Body of pancreas (tissue), 4 donors: ENCODE measurements around the gene BBS10. TPM values are rescaled to one million over a fixed set of nuclear protein-coding genes. Genes with fewer than 3 reads are reported as not detected.

Source experiments
- ATAC-seq: fragments of 150-250 bp; one replicate; pipeline ENCODE4 v1.9.1; 2016
- DNase-seq, 4 donors: peaks; one replicate each; pipeline ENCODE4 v3.0.0-alpha.2; 2019
- H3K27ac ChIP-seq, 4 donors: fragments of 200-600 bp; sonication (generic); 1 replicate in 3 of 4; 2 replicates in 1 of 4; pipeline versions ENCODE4 v1.5.1 to v1.6.1; 2016 to 2019; ENCODE audit warnings: mild to moderate bottlenecking in 1 of 4, mixed read lengths in 1 of 4, moderate library complexity in 1 of 4
- H3K27me3 ChIP-seq, 2 donors: fragments of 200-600 bp; sonication (generic); one replicate each; pipeline ENCODE4 v1.6.0; 2016; ENCODE audit warnings: mild to moderate bottlenecking in 1 of 2
- H3K36me3 ChIP-seq, 2 donors: fragments of 200-600 bp; sonication (generic); replicated peaks in 1 of 2; 2 replicates each; pipeline ENCODE4 v1.5.1; 2016; ENCODE audit warnings: low read depth in 2 of 2; ENCODE audit not compliant: insufficient read depth in 1 of 2
- H3K4me1 ChIP-seq: fragments of 200-600 bp; sonication (generic); one replicate; pipeline ENCODE4 v1.6.0; 2016
- H3K4me3 ChIP-seq, 2 donors: fragments of 200-600 bp; sonication (generic); 1 replicate in 1 of 2; 2 replicates in 1 of 2; pipeline ENCODE4 v1.5.1; 2016 to 2019
- H3K9me3 ChIP-seq, 3 donors: fragments of 200-600 bp; sonication (generic); 1 replicate in 2 of 3; 2 replicates in 1 of 3; pipeline ENCODE4 v1.5.1; 2016
- CTCF ChIP-seq, 7 experiments: fragments of 450-650 bp in 4 of 7; fragments of 200-600 bp in 3 of 7; sonication (generic) in 3 of 7; IDR thresholded peaks; one replicate each; pipeline ENCODE4 v1.5.1; 2016 to 2019; ENCODE audit warnings: antibody characterized with exemption in 7 of 7
- POLR2A ChIP-seq, 3 donors: fragments of 450-650 bp; IDR thresholded peaks; one replicate each; pipeline ENCODE4 v1.6.1; 2016; ENCODE audit warnings: antibody characterized with exemption in 3 of 3, mild to moderate bottlenecking in 2 of 3
- WGBS, 2 donors: methylation state at CpG; one replicate each; pipeline ENCODE4 v1.1.5; 2017; 5-methylcytosine and 5-hydroxymethylcytosine counted together
- intact Hi-C: fragments of 100-400 bp; cut with DNase I; formaldehyde crosslinking; loops from one replicate; pipeline ENCODE4 v1.15.1; 2023
- total RNA-seq, 2 donors: library from RNA; depleted of rRNA; stranded (reverse); fragments of >200 nt; gene quantifications; one replicate each; pipeline ENCODE4 v1.1.0, GENCODE V29; 2016

Gene BBS10
- total RNA-seq, result 1 to 10 TPM; 4.0 to 7.0 TPM

GRCh38 chr12:76348079-76348901 is at the start of gene BBS10:
TSS of gene BBS10 (minus strand) at chr12:76348415. CDS start at chr12:76348358, 57 bp downstream.
- 1 to 3% methylated on average over 25 to 49 of the region's 49 CpGs for WGBS, 2 donors

GRCh38 chr12:76391461-76391860 is 43.2 kb upstream of the BBS10 start:
- Histone ChIP-seq H3K27me3 (no peaks in the 10 kb centered on the region), H3K36me3 (peaks cover 0 to 7% of the 10 kb centered on the region in 2 donors), H3K9me3 (no peaks in the 10 kb centered on the region), H3K4me3 (no peak overlapping the region), H3K27ac (no peak overlapping the region), H3K4me1 (no peaks in the 10 kb centered on the region)
- 92 to 95% methylated on average over 1 of the region's 1 CpG for WGBS, 2 donors
- ATAC-seq, result no peak
- intact Hi-C loops, result no loop called here
- TF ChIP-seq POLR2A (IDR thresholded peaks at IDR 0.05), result no peak
- no peak for TF ChIP-seq CTCF (IDR thresholded peaks at IDR 0.05)
- DNase-seq, result no peak

More at GRCh38 chr12:76348079-76348901, at the start of gene BBS10:
- ATAC-seq, result peak; percentile 99
- H3K9me3 ChIP-seq, result no peaks in the 10 kb centered on the region
- no peaks in the 10 kb centered on the region for H3K36me3 ChIP-seq
- peak; percentile 90 to 93 (median 91) for DNase-seq
- H3K27me3 ChIP-seq, result no peaks in the 10 kb centered on the region
- peak within 1 kb of the TSS; percentile 62 to 91 for H3K4me3 ChIP-seq
- TF ChIP-seq POLR2A (IDR thresholded peaks at IDR 0.05), result peak in 2 of 3 donors; percentile 64 to 68
- peak in 5 of 7 experiments; percentile 26 to 43 (median 30) for TF ChIP-seq CTCF (IDR thresholded peaks at IDR 0.05)
- H3K27ac ChIP-seq, result peak within 1 kb of the TSS; percentile 55 to 88 (median 68)
- H3K4me1 ChIP-seq, result peaks cover 25% of the 10 kb centered on the region
- intact Hi-C loops, result no loop called here

- H3K27me3 ChIP-seq, result no peaks in the 10 kb centered on the region
- peaks cover 0 to 7% of the 10 kb centered on the region in 2 donors for H3K36me3 ChIP-seq
- no peak overlapping the region for H3K4me3 ChIP-seq
- intact Hi-C loops, result no loop called here
- TF ChIP-seq CTCF (IDR thresholded peaks at IDR 0.05) (no peak), POLR2A (IDR thresholded peaks at IDR 0.05) (no peak)
- H3K4me1 ChIP-seq, result no peaks in the 10 kb centered on the region
- no peaks in the 10 kb centered on the region for H3K9me3 ChIP-seq
- no peak overlapping the region for H3K27ac ChIP-seq
- no peak for ATAC-seq
- 90 to 94% methylated on average over 2 of the region's 2 CpGs for WGBS, 2 donors
- DNase-seq, result no peak
Observed at GRCh38 chr12:76387614-76388013, 39.4 kb upstream of the BBS10 start.

- intact Hi-C loops, result no loop called here
- ATAC-seq, result no peak
- 85 to 90% methylated on average over 2 of the region's 2 CpGs for WGBS, 2 donors
- Histone ChIP-seq H3K27ac (no peak overlapping the region), H3K27me3 (no peaks in the 10 kb centered on the region), H3K4me1 (no peaks in the 10 kb centered on the region), H3K4me3 (no peak overlapping the region), H3K36me3 (peaks cover 0 to 6% of the 10 kb centered on the region in 2 donors), H3K9me3 (no peaks in the 10 kb centered on the region)
- TF ChIP-seq CTCF (IDR thresholded peaks at IDR 0.05) (no peak), POLR2A (IDR thresholded peaks at IDR 0.05) (no peak)
- no peak for DNase-seq
Observed at GRCh38 chr12:76384560-76384959, 36.3 kb upstream of the BBS10 start.
